ACC112 (cell line): ENCODE measurements around the gene KDM1B.
A peak's percentile ranks its signal among the peaks of the same experiment; 100 is the strongest.

Source experiments
- H2AFZ ChIP-seq: fragments of 200-600 bp; sonication (generic); one replicate; pipeline ENCODE4 v1.6.0; 2017; ENCODE audit warnings: antibody characterized with exemption, low read length; ENCODE audit not compliant: unreplicated experiment
- H3K27ac ChIP-seq: fragments of 200-600 bp; sonication (generic); 2 replicates; pipeline ENCODE4 v1.5.1; 2014; ENCODE audit warnings: low read depth, mild to moderate bottlenecking, antibody characterized with exemption, low read length, moderate library complexity
- H3K27me3 ChIP-seq: fragments of 200-600 bp; sonication (generic); 2 replicates; pipeline ENCODE4 v1.6.1; 2014; ENCODE audit warnings: mild to moderate bottlenecking, antibody characterized with exemption, low read length, moderate library complexity, mixed read lengths; ENCODE audit not compliant: insufficient read depth
- H3K36me3 ChIP-seq: fragments of 200-600 bp; sonication (generic); 2 replicates; pipeline ENCODE4 v1.6.1; 2016; ENCODE audit warnings: mild to moderate bottlenecking, antibody characterized with exemption, low read length, moderate library complexity, mixed read lengths; ENCODE audit not compliant: insufficient read depth
- H3K4me1 ChIP-seq: fragments of 200-600 bp; sonication (generic); one replicate; pipeline ENCODE4 v1.6.1; 2016; ENCODE audit warnings: low read length, mixed read lengths; ENCODE audit not compliant: insufficient read depth, unreplicated experiment, control insufficient read depth
- H3K4me3 ChIP-seq: fragments of 200-600 bp; sonication (generic); 2 replicates; pipeline ENCODE4 v1.5.1; 2014; ENCODE audit warnings: mild to moderate bottlenecking, low read depth, low read length
- H3K79me2 ChIP-seq: fragments of 200-600 bp; sonication (generic); one replicate; pipeline ENCODE4 v1.6.0; 2016; ENCODE audit warnings: low read length; ENCODE audit not compliant: control insufficient read depth, unreplicated experiment, insufficient read depth

KDM1B gene

GRCh38 chr6:18260448-18261106 lies 105.4 kb downstream of the KDM1B start:
- Histone ChIP-seq H3K27ac (peak overlapping the region; percentile 40), H3K79me2 (peaks cover 77% of the 10 kb centered on the region), H3K36me3 (peaks cover 21% of the 10 kb centered on the region)

GRCh38 chr6:18261877-18262276 lies 106.7 kb downstream of the KDM1B start:
- H3K4me3 ChIP-seq, result peak overlapping the region; percentile 94
- peaks cover 12% of the 10 kb centered on the region for H3K36me3 ChIP-seq
- peaks cover 35% of the 10 kb centered on the region for H3K4me1 ChIP-seq
- no peak overlapping the region for H3K27ac ChIP-seq
- peaks cover 70% of the 10 kb centered on the region for H3K79me2 ChIP-seq
- no peaks in the 10 kb centered on the region for H3K27me3 ChIP-seq
- no peak overlapping the region for H2AFZ ChIP-seq

More at GRCh38 chr6:18260448-18261106, 105.4 kb downstream of the KDM1B start:
- H2AFZ ChIP-seq, result no peak overlapping the region
- no peaks in the 10 kb centered on the region for H3K27me3 ChIP-seq
- peaks cover 35% of the 10 kb centered on the region for H3K4me1 ChIP-seq
- peak overlapping the region; percentile 30 for H3K4me3 ChIP-seq

GRCh38 chr6:18262702-18263417 lies 107.6 kb downstream of the KDM1B start:
- H3K4me3 ChIP-seq, result peak overlapping the region; percentile 94
- H3K4me1 ChIP-seq, result peaks cover 35% of the 10 kb centered on the region
- H3K27ac ChIP-seq, result peak overlapping the region; percentile 94; the same call in 1 of the 2 replicates
- H3K79me2 ChIP-seq, result peaks cover 60% of the 10 kb centered on the region
- H2AFZ ChIP-seq, result no peak overlapping the region
- peaks cover 3% of the 10 kb centered on the region for H3K36me3 ChIP-seq
- no peaks in the 10 kb centered on the region for H3K27me3 ChIP-seq

GRCh38 chr6:18263418-18264218 lies 108.4 kb downstream of the KDM1B start:
- Histone ChIP-seq H3K4me3 (peak overlapping the region; percentile 94), H3K79me2 (peaks cover 53% of the 10 kb centered on the region), H3K27me3 (no peaks in the 10 kb centered on the region), H2AFZ (no peak overlapping the region), H3K4me1 (peaks cover 35% of the 10 kb centered on the region), H3K27ac (peak overlapping the region; percentile 94), H3K36me3 (no peaks in the 10 kb centered on the region; the same call in none of the 2 replicates)

GRCh38 chr6:18264219-18264922 lies 109.1 kb downstream of the KDM1B start, which contains the start of gene DEK:
Gene DEK, minus strand, starts transcription at chr6:18264530. Its CDS starts 543 bp downstream, at chr6:18263987.
- Histone ChIP-seq H3K79me2 (peaks cover 47% of the 10 kb centered on the region), H3K27ac (peak within 1 kb of the TSS; percentile 94), H2AFZ (peak within 1 kb of the TSS; percentile 85), H3K27me3 (no peaks in the 10 kb centered on the region), H3K36me3 (no peaks in the 10 kb centered on the region; the same call in 1 of the 2 replicates), H3K4me1 (peaks cover 35% of the 10 kb centered on the region), H3K4me3 (peak within 1 kb of the TSS; percentile 94)

- Histone ChIP-seq H3K4me1 (peaks cover 29% of the 10 kb centered on the region), H3K27ac (peak overlapping the region; percentile 94), H3K27me3 (no peaks in the 10 kb centered on the region), H3K79me2 (peaks cover 41% of the 10 kb centered on the region), H2AFZ (peak overlapping the region; percentile 78), H3K36me3 (no peaks in the 10 kb centered on the region; the same call in 1 of the 2 replicates), H3K4me3 (peak overlapping the region; percentile 94)
Measured at GRCh38 chr6:18264923-18265377, 109.7 kb downstream of the KDM1B start.

GRCh38 chr6:18265787-18266522 lies 110.7 kb downstream of the KDM1B start:
- Histone ChIP-seq H3K4me1 (peaks cover 19% of the 10 kb centered on the region), H3K27me3 (no peaks in the 10 kb centered on the region), H3K4me3 (peak overlapping the region; percentile 94; the same call in 1 of the 2 replicates), H3K36me3 (no peaks in the 10 kb centered on the region; the same call in 1 of the 2 replicates), H3K27ac (no peak overlapping the region), H2AFZ (no peak overlapping the region), H3K79me2 (peaks cover 31% of the 10 kb centered on the region)

GRCh38 chr6:18266523-18266912 lies 111.3 kb downstream of the KDM1B start:
- Histone ChIP-seq H2AFZ (no peak overlapping the region), H3K4me3 (no peak overlapping the region), H3K79me2 (peaks cover 25% of the 10 kb centered on the region), H3K27ac (no peak overlapping the region), H3K27me3 (no peaks in the 10 kb centered on the region), H3K36me3 (no peaks in the 10 kb centered on the region; the same call in 1 of the 2 replicates), H3K4me1 (peaks cover 13% of the 10 kb centered on the region)

GRCh38 chr6:18268066-18268465 lies 112.8 kb downstream of the KDM1B start:
- no peaks in the 10 kb centered on the region for H3K27me3 ChIP-seq
- H3K4me1 ChIP-seq, result peaks cover 4% of the 10 kb centered on the region
- no peak overlapping the region for H3K27ac ChIP-seq
- no peak overlapping the region for H3K4me3 ChIP-seq
- H2AFZ ChIP-seq, result no peak overlapping the region
- H3K36me3 ChIP-seq, result no peaks in the 10 kb centered on the region
- peaks cover 10% of the 10 kb centered on the region for H3K79me2 ChIP-seq
